DMS79 (cell line): ENCODE data around the gene OR13J1.
"Not testable (repeated sequence)": the region's sequence is repeated elsewhere in the genome, so short reads cannot be mapped to it uniquely, and the experiment has no call there.

Experiments used
- DNase-seq: peaks from one replicate; lab custom pipeline; 2025; lab: John Stamatoyannopoulos, UW

The OR13J1 gene

GRCh38 chr9:35905051-35905781 lies 35.0 kb upstream of the OR13J1 start:
- DNase-seq, result no peak

- no peak for DNase-seq
These were observed 34.1 kb upstream of the OR13J1 start for GRCh38 chr9:35904338-35904737.

DNA sequence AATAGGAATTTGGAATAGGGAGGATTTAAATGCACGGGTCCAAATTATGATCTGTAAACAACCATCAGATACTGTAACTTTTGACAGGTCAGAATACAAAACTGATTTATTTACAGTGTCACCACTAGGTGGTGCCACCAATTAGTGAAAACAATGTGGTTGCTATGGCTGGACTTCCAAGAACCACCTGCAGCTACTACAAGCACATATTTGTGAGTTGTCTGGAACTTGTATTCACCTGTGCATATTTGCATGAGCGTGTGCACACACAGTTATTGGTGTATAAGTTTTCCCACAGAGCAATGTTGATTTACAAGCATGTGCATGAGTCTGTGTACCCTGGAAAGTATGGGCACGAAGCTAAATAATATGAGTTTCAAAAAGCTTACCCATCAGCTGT lies 32.8 kb upstream of the OR13J1 start:
- DNase-seq, result peak; percentile 35

DNA sequence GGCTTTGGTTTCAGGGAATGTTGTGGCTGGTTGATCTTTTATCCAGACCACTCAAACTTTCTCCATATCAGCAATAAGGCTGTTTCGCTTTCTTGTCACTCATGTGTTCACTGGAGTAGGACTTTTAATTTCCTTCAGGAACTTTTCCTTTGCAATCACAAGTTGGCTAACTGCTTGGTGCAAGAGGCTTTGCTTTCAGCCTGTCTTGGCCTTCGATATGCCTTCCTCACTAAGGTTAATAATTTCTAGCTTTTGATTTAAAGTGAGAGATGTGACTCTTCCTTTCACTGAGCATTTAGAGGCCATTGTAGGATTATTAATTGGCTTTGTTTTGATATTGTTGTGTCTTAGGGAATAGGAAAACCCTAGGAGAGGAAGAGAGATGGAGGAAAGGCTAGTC lies 28.8 kb upstream of the OR13J1 start:
- DNase-seq, result no peak

DNA sequence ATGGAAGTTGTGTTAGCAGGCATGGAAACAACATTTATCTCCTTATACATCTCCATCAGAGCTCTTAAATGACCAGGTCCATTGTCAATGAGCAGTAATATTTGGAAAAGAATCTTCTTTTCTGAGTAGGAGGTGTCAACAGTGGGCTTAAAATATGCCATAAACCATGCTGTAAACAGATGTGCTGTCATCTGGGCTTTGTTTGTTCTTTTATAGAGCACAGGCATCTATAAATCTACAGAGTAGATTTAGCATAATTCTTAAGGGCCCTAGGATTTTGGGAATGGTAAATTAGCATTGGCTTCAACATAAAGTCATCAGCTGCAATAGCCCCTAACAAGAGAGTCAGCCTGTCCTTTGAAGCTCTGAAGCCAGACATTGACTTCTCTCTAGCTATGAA lies 28.1 kb upstream of the OR13J1 start:
- DNase-seq, result no peak

GRCh38 chr9:35897376-35898099 lies 27.3 kb upstream of the OR13J1 start:
- DNase-seq, result not testable (repeated sequence)

DNA sequence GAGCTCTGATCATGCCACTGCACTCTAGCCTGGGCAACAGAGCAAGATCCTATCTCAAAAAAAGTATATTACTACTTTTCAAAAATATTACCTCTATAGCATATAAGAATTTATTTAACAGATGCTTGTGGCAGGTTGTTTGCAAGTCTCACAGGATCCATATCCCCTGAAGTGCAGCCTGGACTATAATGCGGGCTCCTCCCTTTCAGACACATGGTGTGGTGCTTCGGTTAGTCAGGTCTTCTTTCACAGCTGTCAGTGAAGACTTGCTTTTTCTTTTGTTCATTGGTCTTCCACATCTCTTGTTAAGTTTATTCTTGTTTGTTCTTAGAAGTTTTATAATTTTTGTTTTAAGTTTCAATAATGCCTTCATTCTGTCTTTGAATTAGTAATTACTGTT lies 26.4 kb upstream of the OR13J1 start:
- no peak for DNase-seq

- DNase-seq, result no peak
These were observed 21.9 kb upstream of the OR13J1 start for GRCh38 chr9:35892051-35892450.

- DNase-seq, result no peak
These were observed 21.4 kb upstream of the OR13J1 start for GRCh38 chr9:35891646-35892045.

- DNase-seq, result not testable (repeated sequence)
These were observed 14.7 kb upstream of the OR13J1 start for GRCh38 chr9:35884908-35885307.

GRCh38 chr9:35882996-35883395 lies 12.8 kb upstream of the OR13J1 start:
- DNase-seq, result no peak

- peak; percentile 32 for DNase-seq
These were observed 12.2 kb upstream of the OR13J1 start for GRCh38 chr9:35882263-35882848.

DNA sequence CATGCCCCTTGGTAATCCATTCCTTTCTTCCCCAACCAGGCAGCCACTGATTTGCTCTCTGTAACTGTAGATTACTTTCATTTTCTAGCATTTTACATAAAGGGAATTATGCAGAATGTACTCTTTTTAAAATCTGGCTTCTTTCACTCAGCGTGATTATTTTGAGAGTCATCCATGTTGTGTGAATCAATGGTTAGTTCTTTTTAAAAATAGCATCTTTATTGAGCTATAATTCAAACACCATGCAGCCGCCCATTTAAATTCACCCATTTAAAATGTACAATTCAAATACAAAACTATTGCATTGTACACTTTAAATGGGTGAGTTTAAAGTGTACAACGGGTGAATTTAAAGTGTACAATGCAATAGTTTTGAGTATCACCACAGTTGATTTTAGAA lies 2.3 kb upstream of the OR13J1 start:
- DNase-seq, result no peak

DNA sequence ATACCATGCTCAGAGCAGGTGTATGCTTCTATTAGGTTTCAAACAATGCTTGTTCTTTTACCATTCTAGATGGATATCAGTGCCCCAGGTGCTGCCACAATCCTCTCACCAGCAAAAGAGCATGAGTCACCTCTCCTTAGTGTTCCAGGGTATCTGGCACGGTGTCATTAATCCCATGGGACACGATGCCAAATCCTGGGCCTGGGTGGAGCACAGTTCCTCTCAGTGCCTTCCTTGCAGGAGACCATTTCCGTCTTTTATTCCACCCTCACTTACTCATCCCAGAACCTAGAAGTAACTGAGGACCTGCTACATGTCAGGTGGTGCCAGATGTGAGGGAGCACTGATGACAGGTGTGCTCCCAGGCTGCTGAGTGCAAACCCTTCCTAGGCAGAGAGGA lies 1.3 kb upstream of the OR13J1 start:
- DNase-seq, result no peak

GRCh38 chr9:35869621-35870216 lies 482 bp downstream of the OR13J1 start:
- DNase-seq, result no peak

GRCh38 chr9:35868933-35869332 lies 1.3 kb downstream of the OR13J1 start:
- DNase-seq, result no peak

GRCh38 chr9:35867538-35867937 lies 2.7 kb downstream of the OR13J1 start:
- DNase-seq, result no peak

DNA sequence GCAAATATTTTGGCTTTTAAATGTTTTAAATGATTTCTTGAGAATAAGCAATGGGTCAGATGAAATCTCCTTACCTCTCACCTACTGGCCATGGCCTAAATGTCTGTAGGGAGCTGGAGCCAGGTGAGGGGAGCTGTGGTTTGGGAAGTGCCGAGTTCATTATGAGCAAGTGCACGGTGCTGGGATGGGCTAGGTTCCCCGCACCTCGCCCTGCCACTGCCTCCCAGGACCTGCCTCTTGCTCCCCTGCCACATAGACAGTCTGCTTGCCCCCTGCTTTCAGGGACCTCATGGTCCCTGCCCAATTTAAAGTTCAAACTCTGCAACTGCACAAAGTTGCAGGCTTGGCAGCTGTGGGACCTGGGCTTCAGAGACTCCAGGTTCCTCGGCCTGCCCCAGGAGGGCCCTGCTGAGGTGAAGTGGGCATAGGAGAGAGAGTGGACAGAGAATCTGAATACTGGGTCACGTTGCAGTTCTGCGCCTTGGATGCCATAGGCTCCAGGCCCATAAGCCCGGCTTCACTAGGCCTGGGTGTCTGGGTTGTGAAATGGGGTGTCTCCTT lies 5.4 kb downstream of the OR13J1 start:
- no peak for DNase-seq

DNA sequence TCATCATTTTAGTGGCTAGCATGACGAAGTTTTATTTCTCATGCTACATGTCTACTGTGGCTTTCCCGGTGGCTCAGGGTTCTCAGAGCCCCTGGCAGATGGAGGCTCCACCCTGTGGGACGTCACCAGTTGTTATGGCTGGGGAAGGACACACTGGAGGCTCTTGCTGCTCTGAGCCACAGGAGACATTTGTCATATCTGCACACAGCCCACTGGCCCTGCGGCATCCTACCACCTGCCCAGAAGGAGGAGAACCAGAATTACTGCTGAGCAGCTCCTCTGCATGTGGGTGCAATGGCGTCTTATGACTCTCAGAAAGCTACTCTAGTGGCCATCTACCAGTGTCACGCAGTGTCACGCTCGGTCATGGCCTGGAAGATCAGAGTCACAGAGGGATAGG lies 6.6 kb downstream of the OR13J1 start:
- DNase-seq, result no peak

DNA sequence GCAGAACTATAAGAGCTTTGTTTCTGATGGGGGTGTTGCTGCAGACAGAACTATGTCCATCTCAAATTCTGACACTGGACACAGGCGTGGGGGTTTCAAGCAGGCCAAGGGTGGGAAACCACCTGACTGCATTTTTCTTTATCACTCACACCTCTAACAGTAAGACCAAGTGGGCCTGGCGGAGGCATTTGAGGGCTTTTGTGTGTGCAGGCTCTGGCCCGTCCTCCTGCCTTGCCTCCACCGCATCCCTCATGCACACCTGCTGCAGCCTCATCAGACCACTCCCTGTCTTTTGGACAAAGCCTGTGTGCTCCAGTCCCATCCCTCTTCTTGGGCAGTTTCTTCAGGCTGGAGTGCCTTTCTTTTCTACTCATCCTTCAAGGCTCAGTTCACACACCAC lies 7.9 kb downstream of the OR13J1 start:
- DNase-seq, result no peak

GRCh38 chr9:35861161-35861897 lies 8.9 kb downstream of the OR13J1 start:
- DNase-seq, result no peak

GRCh38 chr9:35859990-35860339 lies 10.2 kb downstream of the OR13J1 start:
- DNase-seq, result no peak
